Measurements from ENCODE around the gene UMAD1. TPM values are rescaled to one million over a fixed set of nuclear protein-coding genes. Genes with fewer than 3 reads are reported as not detected.

Gene UMAD1
- total and polyA plus RNA-seq, 2 of the 13 experiments (the other 11 are each of a cell fraction or from before 2014, with no cell fraction given), result 16.8 to 17.6 TPM

- TF ChIP-seq ZNF143 (CRISPR knock-in tag; IDR thresholded peaks at IDR 0.05) (peak; percentile 89), HOXA9 (CRISPR knock-in tag; IDR thresholded peaks at IDR 0.05; ENCODE audit: borderline replicate concordance) (0 out of 2 replicates have a peak, but pooled peaks have one; percentile 71), PCBP2 (optimal IDR thresholded peaks at IDR 0.05; ENCODE audit: low read depth, low read length, poor library complexity, severe bottlenecking) (no peak), KDM5B (CRISPR knock-in tag; IDR thresholded peaks at IDR 0.05; ENCODE audit: borderline replicate concordance) (peak; percentile 38; the same call in 1 of the 2 replicates), TEAD3 (CRISPR knock-in tag; optimal IDR thresholded peaks at IDR 0.05; ENCODE audit: borderline replicate concordance) (peak; percentile 53), SIN3B (IDR thresholded peaks at IDR 0.05; ENCODE audit: low read length) (peak; percentile 76), CBX5 (CRISPR knock-in tag; IDR thresholded peaks at IDR 0.05; ENCODE audit: borderline replicate concordance) (peak; percentile 15; the same call in 1 of the 2 replicates), MYPOP (CRISPR knock-in tag; IDR thresholded peaks at IDR 0.05) (peak; percentile 32), HNRNPL (IDR thresholded peaks at IDR 0.05; ENCODE audit: low read depth, low read length) (0 out of 2 replicates have a peak, but pooled peaks have one; percentile 52), KLF16 (CRISPR knock-in tag; IDR thresholded peaks at IDR 0.05) (0 out of 4 replicates have a peak, but pooled peaks of 1 of the 2 experiments have one; percentile 42), AGO1 (IDR thresholded peaks at IDR 0.05; ENCODE audit: low read depth, low read length, poor library complexity, severe bottlenecking) (peak; percentile 41), POLR2A (IDR thresholded peaks at IDR 0.05; ENCODE audit: insufficient read depth in 1 of 2, low read depth in 2 of 2, low read length in 2 of 2) (peak; percentile 71 to 76), HMGXB3 (CRISPR knock-in tag; IDR thresholded peaks at IDR 0.05; ENCODE audit: borderline replicate concordance) (no peak), SATB2 (CRISPR knock-in tag; IDR thresholded peaks at IDR 0.05) (0 out of 2 replicates have a peak, but pooled peaks have one; percentile 37), ZMAT3 (CRISPR knock-in tag; conservative IDR thresholded peaks at IDR 0.05) (peak; percentile 55; the same call in 1 of the 2 replicates), POLR2G (IDR thresholded peaks at IDR 0.05; ENCODE audit: low read depth, low read length) (peak; percentile 84), ZNF354B (CRISPR knock-in tag; IDR thresholded peaks at IDR 0.05) (peak; percentile 66; the same call in 1 of the 2 replicates), LCORL (IDR thresholded peaks at IDR 0.05) (no peak), LCORL (CRISPR knock-in tag; IDR thresholded peaks at IDR 0.05) (peak; percentile 31; the same call in 1 of the 2 replicates), ZFP36L1 (CRISPR knock-in tag; IDR thresholded peaks at IDR 0.05) (no peak), SALL2 (CRISPR knock-in tag; IDR thresholded peaks at IDR 0.05) (peak; percentile 52; the same call in 1 of the 2 replicates), BCL3 (CRISPR knock-in tag; IDR thresholded peaks at IDR 0.05) (no peak)
These were observed at the start of gene UMAD1 (continued) for GRCh38 chr7:7640221-7641128.
